Uterus (tissue), 2 donors: ENCODE results near the gene FAM216A.

Experiments
- POLR2A ChIP-seq, 2 donors: fragments of 450-650 bp; IDR thresholded peaks; one replicate each; pipeline ENCODE4 v1.6.1; 2016; ENCODE audit warnings: antibody characterized with exemption in 2 of 2, mild to moderate bottlenecking in 1 of 2, moderate library complexity in 1 of 2
- TF ChIP-seq, protein P1 (sequence below), 4 experiments: fragments of 200-600 bp in 2 of 4; fragments of 450-650 bp in 2 of 4; sonication (generic) in 2 of 4; IDR thresholded peaks; one replicate each; pipeline ENCODE4 v1.5.1; 2016 to 2019; ENCODE audit warnings: antibody characterized with exemption in 4 of 4, mild to moderate bottlenecking in 2 of 4, moderate library complexity in 1 of 4

DNA sequence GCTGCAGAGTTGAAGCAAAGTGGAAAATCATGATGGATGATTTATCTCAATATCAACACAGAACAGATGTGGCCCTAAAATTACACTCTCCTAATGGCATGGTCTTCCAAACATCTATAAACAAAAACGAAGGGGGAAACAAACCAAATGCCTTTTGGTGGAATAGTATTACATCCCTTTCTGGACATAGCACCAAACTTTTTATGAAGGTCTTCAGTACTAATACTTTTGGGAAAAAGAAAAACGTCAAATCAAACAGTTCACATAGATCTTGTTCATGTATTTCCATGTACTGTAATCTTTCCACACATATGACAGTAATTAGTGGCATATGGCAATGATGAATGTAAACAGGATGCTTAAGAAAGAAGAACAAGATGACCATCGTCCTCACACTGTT is 42.2 kb upstream of the FAM216A start:
- TF ChIP-seq, protein P1, sequence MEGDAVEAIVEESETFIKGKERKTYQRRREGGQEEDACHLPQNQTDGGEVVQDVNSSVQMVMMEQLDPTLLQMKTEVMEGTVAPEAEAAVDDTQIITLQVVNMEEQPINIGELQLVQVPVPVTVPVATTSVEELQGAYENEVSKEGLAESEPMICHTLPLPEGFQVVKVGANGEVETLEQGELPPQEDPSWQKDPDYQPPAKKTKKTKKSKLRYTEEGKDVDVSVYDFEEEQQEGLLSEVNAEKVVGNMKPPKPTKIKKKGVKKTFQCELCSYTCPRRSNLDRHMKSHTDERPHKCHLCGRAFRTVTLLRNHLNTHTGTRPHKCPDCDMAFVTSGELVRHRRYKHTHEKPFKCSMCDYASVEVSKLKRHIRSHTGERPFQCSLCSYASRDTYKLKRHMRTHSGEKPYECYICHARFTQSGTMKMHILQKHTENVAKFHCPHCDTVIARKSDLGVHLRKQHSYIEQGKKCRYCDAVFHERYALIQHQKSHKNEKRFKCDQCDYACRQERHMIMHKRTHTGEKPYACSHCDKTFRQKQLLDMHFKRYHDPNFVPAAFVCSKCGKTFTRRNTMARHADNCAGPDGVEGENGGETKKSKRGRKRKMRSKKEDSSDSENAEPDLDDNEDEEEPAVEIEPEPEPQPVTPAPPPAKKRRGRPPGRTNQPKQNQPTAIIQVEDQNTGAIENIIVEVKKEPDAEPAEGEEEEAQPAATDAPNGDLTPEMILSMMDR (IDR thresholded peaks at IDR 0.05) = no peak
- no peak for TF ChIP-seq POLR2A (IDR thresholded peaks at IDR 0.05)
